Right lobe of liver (tissue), 6 donors: ENCODE measurements around the gene KLHL6. TPM values are rescaled to one million over a fixed set of nuclear protein-coding genes. Genes with fewer than 3 reads are reported as not detected.
A peak's percentile ranks its signal among the peaks of the same experiment; 100 is the strongest.
"Not testable (repeated sequence)": the region's sequence is repeated elsewhere in the genome, so short reads cannot be mapped to it uniquely, and the experiment has no call there.

Experiments
- ATAC-seq, 4 donors: fragments of 200-7000 bp; cut with Tn5 transposase; one replicate each; pipeline ENCODE4 v1.9.1; 2020; ENCODE audit warnings: mild to moderate bottlenecking in 4 of 4, moderate library complexity in 4 of 4
- DNase-seq, 3 donors: peaks; one replicate each; pipeline ENCODE4 v3.0.0-alpha.2; 2020
- H3K27ac ChIP-seq, 3 donors: fragments of 200-600 bp; one replicate each; pipeline ENCODE4 v1.8.0; 2022
- H3K27me3 ChIP-seq, 2 donors: fragments of 200-600 bp; one replicate each; pipeline ENCODE4 v1.8.0; 2022
- H3K36me3 ChIP-seq, 4 donors: fragments of 200-600 bp; sonication (generic) in 1 of 4; one replicate each; pipeline versions ENCODE4 v1.5.1 to v1.8.0; 2017 to 2022; ENCODE audit warnings: control low read depth in 1 of 4
- H3K4me1 ChIP-seq, 4 donors: fragments of 200-600 bp; sonication (generic) in 1 of 4; one replicate each; pipeline versions ENCODE4 v1.5.1 to v1.8.0; 2017 to 2022; ENCODE audit warnings: control low read depth in 1 of 4
- H3K4me3 ChIP-seq, 3 donors: fragments of 200-600 bp; one replicate each; pipeline ENCODE4 v1.8.0; 2022
- H3K9me3 ChIP-seq, 4 donors: fragments of 200-600 bp; sonication (generic) in 1 of 4; one replicate each; pipeline versions ENCODE4 v1.5.1 to v1.8.0; 2017 to 2022; ENCODE audit warnings: control low read depth in 1 of 4
- CTCF ChIP-seq, 4 donors: fragments of 200-600 bp in 3 of 4; fragments of 450-650 bp in 1 of 4; IDR thresholded peaks; one replicate each; pipeline versions ENCODE4 v1.5.1 to v1.8.0; 2016 to 2022; ENCODE audit warnings: antibody characterized with exemption in 4 of 4, mild to moderate bottlenecking in 2 of 4
- POLR2A ChIP-seq: fragments of 450-650 bp; IDR thresholded peaks from one replicate; pipeline ENCODE4 v1.6.1; 2017; ENCODE audit warnings: antibody characterized with exemption, mild to moderate bottlenecking
- WGBS: methylation state at CpG from one replicate; pipeline ENCODE4 v1.1.6; 2018; ENCODE audit warnings: low coverage, low lambda C conversion rate; ENCODE audit not compliant: insufficient coverage; ENCODE audit errors: missing lambda C conversion rate; 5-methylcytosine and 5-hydroxymethylcytosine counted together
- intact Hi-C, 2 donors: fragments of 100-400 bp; cut with DNase I; formaldehyde crosslinking; loops; one replicate each; pipeline versions ENCODE4 v1.11.2 to v1.14.1; 2022
- total RNA-seq, 6 experiments: library from RNA; depleted of rRNA in 2 of 6; stranded (reverse); fragments of >200 nt in 2 of 6; fragmentation: NEBNext Ultra II Directional in 3 of 6; extraction: Animal tissue kit (Norgen Biotek cat#: 25700) in 3 of 6; gene quantifications; one replicate each; pipeline versions ENCODE4 v1.1.0 to v1.2.4, GENCODE V29; 2016 to 2023
- donor health status: DM: no; HTN: yes; CAD: no.
- donor health status: DM: no; HTN: no; CAD: no.
- donor health status: DM: no; HTN: no; CAD: no.
- donor health status: DM: no; HTN: yes; CAD: no.
- donor health status: DM: no; HTN: yes; CAD: no.

KLHL6 gene
- total RNA-seq, 6 experiments from 2014 or later: 0.59 to 2.7 (median 1.6) TPM

- ATAC-seq: peak in 1 of 4 donors; percentile 37
- no peak for TF ChIP-seq CTCF (IDR thresholded peaks at IDR 0.05)
- TF ChIP-seq POLR2A: no peak
- DNase-seq: no peak
- intact Hi-C loops: no loop called here
- no peak overlapping the region for H3K4me3 ChIP-seq
- WGBS: 79% methylated on average over 6 of the region's 6 CpGs
- no peaks in the 10 kb centered on the region for H3K27me3 ChIP-seq
- H3K36me3 ChIP-seq: no peaks in the 10 kb centered on the region
- no peaks in the 10 kb centered on the region for H3K9me3 ChIP-seq
- H3K27ac ChIP-seq: no peak overlapping the region
- no peaks in the 10 kb centered on the region for H3K4me1 ChIP-seq
Observed at GRCh38 chr3:183524476-183524875, 31.0 kb downstream of the KLHL6 start.

- not testable (repeated sequence) for ATAC-seq
- whole genome bisulfite sequencing: 46% methylated on average over 10 of the region's 19 CpGs
Observed at GRCh38 chr3:183520741-183521556, 34.6 kb downstream of the KLHL6 start.

GRCh38 chr3:183520295-183520694, 35.2 kb downstream of the KLHL6 start:
- WGBS: 69% methylated on average over 8 of the region's 8 CpGs
- ATAC-seq, H3K9me3 ChIP-seq, intact Hi-C loops, H3K27ac ChIP-seq, H3K4me3 ChIP-seq, H3K27me3 ChIP-seq, H3K36me3 ChIP-seq, DNase-seq, H3K4me1 ChIP-seq: not testable (repeated sequence)

More at GRCh38 chr3:183520741-183521556, 34.6 kb downstream of the KLHL6 start:
- H3K27me3 ChIP-seq, H3K9me3 ChIP-seq, H3K4me1 ChIP-seq, DNase-seq, H3K36me3 ChIP-seq, intact Hi-C loops, H3K4me3 ChIP-seq, H3K27ac ChIP-seq: not testable (repeated sequence)

- Histone ChIP-seq H3K4me1 (no peaks in the 10 kb centered on the region), H3K4me3 (no peak overlapping the region), H3K27ac (no peak overlapping the region), H3K36me3 (no peaks in the 10 kb centered on the region), H3K9me3 (no peaks in the 10 kb centered on the region), H3K27me3 (no peaks in the 10 kb centered on the region)
- intact Hi-C loops: no loop called here
- TF ChIP-seq POLR2A (no peak), CTCF (IDR thresholded peaks at IDR 0.05) (no peak)
- ATAC-seq: no peak
- no peak for DNase-seq
- 95% methylated on average over 2 of the region's 2 CpGs for WGBS
Observed at GRCh38 chr3:183519891-183520290, 35.6 kb downstream of the KLHL6 start.

GRCh38 chr3:183518491-183519251, 36.8 kb downstream of the KLHL6 start:
- ATAC-seq: no peak
- no peak overlapping the region for H3K27ac ChIP-seq

GRCh38 chr3:183517607-183518006, 37.9 kb downstream of the KLHL6 start:
- no peak for TF ChIP-seq POLR2A
- no peak for TF ChIP-seq CTCF (IDR thresholded peaks at IDR 0.05)
- 88% methylated on average over 4 of the region's 4 CpGs for WGBS
- H3K27me3 ChIP-seq: no peaks in the 10 kb centered on the region

More at GRCh38 chr3:183518491-183519251, 36.8 kb downstream of the KLHL6 start:
- DNase-seq: no peak
- 66% methylated on average over 7 of the region's 10 CpGs for WGBS
- intact Hi-C loops: no loop called here
- Histone ChIP-seq H3K9me3 (no peaks in the 10 kb centered on the region), H3K4me3 (no peak overlapping the region), H3K27me3 (no peaks in the 10 kb centered on the region), H3K36me3 (no peaks in the 10 kb centered on the region), H3K4me1 (no peaks in the 10 kb centered on the region)
- TF ChIP-seq POLR2A: no peak

More at GRCh38 chr3:183517607-183518006, 37.9 kb downstream of the KLHL6 start:
- H3K27ac ChIP-seq: no peak overlapping the region
- H3K4me1 ChIP-seq: no peaks in the 10 kb centered on the region
- H3K9me3 ChIP-seq: no peaks in the 10 kb centered on the region
- no peak for ATAC-seq
- DNase-seq: no peak
- intact Hi-C loops: no loop called here
- no peak overlapping the region for H3K4me3 ChIP-seq
- no peaks in the 10 kb centered on the region for H3K36me3 ChIP-seq
